Measurements from ENCODE around the gene SLC52A1.

Gene SLC52A1

DNA sequence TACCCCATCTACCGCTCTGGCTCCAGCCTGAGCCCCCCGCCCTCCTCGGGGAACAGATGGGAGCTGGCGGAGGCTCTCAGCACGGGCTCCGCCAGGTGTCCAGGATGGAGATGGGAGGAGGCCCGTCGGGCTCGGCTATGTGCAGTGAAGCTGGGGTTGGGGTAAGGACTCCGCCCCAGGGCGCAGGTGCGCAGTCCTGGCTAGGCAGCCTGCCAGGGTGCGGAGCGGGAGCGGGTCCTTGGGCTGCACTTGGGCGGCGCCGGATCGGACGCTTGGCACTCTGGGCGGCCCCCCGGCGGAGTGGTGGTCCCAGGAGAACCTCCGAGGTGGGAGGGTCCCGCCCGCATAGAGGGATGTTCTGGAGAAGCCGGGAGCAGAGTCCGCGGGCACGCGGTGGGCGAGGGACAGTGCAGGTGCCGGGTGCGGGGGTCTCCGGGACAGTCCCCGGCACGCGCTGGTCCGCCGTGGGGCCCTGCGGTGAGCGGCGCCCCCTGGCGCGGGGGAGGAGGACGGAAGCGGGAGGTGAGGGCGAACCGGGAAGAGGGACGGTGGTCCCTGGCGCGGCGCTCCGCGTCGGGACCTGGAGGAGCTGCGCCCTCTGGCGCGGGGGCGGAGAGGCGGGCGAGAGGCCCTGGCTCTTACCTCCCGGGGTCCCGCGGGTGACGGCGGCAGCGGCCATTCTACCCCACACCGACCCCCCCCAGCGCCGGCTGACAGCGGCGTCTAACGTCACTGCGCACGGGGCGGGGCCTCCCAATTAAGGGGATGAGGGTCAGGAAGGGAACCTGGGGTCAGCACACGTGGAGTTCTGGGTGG, 48.1 kb downstream of the SLC52A1 start, which contains the start of gene CAMTA2:
Gene CAMTA2 (minus strand): TSS at position 725 of the 816 bp plus-strand sequence. CDS start 1,453 bp downstream, outside the sequence.
- no peak for DNase-seq (ENCODE audit: extremely low read depth, low read depth)
- TF ChIP-seq, protein P1, sequence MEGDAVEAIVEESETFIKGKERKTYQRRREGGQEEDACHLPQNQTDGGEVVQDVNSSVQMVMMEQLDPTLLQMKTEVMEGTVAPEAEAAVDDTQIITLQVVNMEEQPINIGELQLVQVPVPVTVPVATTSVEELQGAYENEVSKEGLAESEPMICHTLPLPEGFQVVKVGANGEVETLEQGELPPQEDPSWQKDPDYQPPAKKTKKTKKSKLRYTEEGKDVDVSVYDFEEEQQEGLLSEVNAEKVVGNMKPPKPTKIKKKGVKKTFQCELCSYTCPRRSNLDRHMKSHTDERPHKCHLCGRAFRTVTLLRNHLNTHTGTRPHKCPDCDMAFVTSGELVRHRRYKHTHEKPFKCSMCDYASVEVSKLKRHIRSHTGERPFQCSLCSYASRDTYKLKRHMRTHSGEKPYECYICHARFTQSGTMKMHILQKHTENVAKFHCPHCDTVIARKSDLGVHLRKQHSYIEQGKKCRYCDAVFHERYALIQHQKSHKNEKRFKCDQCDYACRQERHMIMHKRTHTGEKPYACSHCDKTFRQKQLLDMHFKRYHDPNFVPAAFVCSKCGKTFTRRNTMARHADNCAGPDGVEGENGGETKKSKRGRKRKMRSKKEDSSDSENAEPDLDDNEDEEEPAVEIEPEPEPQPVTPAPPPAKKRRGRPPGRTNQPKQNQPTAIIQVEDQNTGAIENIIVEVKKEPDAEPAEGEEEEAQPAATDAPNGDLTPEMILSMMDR (IDR thresholded peaks at IDR 0.05; ENCODE audit: low read depth, low read length), result peak; percentile 51

DNA sequence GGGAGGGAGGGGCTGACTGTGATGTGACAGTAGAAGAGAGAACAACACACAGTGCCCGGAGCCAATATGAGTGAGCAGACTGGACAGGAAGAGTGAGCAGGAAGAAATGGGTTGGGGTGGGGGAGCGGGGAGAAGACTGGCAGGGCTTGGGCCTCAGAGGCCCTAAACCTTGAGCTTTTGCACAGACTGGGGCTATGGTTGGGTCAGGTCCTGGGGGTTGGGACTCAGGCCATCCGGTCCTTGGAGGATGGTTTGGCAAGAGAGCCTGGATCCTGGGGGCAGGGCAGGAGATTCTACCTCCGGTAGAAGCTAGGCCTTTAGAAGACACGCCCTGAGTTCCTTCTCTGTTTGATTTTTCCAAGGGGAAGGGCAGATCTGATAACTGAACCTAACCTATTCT, 48.8 kb downstream of the SLC52A1 start:
- TF ChIP-seq, protein P1 (IDR thresholded peaks at IDR 0.05; ENCODE audit: low read depth, low read length), result no peak
- no peak for DNase-seq (ENCODE audit: extremely low read depth, low read depth)
